ENCODE results near the gene SLC38A11.

DNA sequence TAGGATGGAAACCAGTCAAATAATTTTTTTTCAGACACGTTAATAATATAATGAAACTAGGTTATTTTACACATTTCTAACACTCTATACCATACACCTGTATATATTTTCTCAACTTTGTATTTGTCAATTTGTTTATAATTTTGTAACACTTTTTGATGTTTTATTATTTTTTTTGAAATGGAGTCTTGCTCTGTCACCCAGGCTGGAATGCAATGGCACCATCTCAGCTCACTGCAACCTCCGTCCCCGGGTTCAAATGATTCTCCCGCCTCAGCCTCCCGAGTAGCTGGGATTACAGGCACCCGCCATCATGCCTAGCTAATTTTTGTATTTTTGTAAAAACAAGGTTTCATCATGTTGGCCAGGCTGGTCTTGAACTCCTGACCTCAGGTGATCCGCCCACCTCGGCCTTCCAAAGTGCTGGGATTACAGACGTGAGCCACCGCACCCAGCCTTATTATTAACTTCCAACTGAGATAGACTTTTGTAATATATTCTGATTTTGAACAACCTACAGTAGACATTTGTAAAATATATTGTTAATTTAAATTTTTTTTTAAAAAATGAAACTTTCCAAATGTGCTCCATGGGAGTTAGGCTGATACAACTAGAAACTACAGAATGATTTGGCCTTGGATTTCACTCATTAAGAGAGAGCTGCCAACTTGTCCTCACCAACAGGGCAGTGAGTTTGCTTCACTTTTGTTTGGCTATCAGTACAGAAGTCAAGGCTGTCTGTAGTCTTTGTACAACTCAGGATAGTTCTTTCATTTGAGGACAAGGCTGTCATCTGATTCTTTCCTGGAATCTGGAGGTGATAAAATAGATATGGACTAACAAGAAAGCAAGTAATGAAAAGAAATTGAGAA is 79.8 kb downstream of the SLC38A11 start:
- TF ChIP-seq, protein P1, sequence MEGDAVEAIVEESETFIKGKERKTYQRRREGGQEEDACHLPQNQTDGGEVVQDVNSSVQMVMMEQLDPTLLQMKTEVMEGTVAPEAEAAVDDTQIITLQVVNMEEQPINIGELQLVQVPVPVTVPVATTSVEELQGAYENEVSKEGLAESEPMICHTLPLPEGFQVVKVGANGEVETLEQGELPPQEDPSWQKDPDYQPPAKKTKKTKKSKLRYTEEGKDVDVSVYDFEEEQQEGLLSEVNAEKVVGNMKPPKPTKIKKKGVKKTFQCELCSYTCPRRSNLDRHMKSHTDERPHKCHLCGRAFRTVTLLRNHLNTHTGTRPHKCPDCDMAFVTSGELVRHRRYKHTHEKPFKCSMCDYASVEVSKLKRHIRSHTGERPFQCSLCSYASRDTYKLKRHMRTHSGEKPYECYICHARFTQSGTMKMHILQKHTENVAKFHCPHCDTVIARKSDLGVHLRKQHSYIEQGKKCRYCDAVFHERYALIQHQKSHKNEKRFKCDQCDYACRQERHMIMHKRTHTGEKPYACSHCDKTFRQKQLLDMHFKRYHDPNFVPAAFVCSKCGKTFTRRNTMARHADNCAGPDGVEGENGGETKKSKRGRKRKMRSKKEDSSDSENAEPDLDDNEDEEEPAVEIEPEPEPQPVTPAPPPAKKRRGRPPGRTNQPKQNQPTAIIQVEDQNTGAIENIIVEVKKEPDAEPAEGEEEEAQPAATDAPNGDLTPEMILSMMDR (conservative IDR thresholded peaks at IDR 0.05): no peak
- TF ChIP-seq ZFX (IDR thresholded peaks at IDR 0.05): no peak
